Lower leg skin (tissue), 3 donors: ENCODE measurements around the gene TMCC3.

Experiments used
- POLR2A ChIP-seq, 2 donors: fragments of 450-650 bp; IDR thresholded peaks; one replicate each; pipeline ENCODE4 v1.6.1; 2016 to 2017; ENCODE audit warnings: antibody characterized with exemption in 2 of 2, mild to moderate bottlenecking in 1 of 2, moderate library complexity in 1 of 2
- TF ChIP-seq, protein P1 (sequence below), 3 donors: fragments of 450-650 bp; IDR thresholded peaks; one replicate each; pipeline ENCODE4 v1.5.1; 2016; ENCODE audit warnings: antibody characterized with exemption in 3 of 3, mild to moderate bottlenecking in 3 of 3, moderate library complexity in 2 of 3

DNA sequence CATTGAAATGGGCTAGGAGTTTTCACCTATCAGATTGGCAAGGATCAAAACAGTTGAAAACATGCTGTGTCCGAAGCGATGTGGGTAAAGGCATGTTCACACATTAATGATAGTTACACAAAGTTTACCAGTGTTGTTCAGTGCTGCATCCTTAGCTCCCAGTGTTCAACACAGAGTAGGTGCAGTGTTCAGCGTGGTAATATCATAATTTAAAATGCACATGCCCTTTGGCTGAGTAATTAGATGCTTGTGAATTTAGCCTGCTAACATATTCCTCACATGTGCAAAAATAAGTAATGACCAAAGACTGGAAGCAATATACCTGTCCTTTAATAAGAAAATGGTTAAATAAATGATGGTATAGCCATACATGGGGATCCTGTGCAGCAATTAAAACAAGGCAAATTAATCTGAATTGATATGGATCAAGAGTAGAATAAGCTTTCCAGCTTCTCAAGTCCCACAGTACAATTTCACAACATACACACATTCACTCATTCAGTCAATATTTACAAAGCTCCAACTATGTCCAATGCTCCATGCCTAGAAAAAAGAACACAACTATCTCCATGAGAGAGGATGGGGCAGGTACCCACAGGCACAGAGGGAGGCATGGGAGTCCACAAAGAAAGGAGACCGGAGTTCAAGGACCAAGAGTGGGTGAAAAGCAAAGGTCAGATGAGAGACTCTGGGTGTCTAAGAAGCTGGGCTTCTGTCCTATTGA, 12.8 kb downstream of the TMCC3 start:
- TF ChIP-seq, protein P1, sequence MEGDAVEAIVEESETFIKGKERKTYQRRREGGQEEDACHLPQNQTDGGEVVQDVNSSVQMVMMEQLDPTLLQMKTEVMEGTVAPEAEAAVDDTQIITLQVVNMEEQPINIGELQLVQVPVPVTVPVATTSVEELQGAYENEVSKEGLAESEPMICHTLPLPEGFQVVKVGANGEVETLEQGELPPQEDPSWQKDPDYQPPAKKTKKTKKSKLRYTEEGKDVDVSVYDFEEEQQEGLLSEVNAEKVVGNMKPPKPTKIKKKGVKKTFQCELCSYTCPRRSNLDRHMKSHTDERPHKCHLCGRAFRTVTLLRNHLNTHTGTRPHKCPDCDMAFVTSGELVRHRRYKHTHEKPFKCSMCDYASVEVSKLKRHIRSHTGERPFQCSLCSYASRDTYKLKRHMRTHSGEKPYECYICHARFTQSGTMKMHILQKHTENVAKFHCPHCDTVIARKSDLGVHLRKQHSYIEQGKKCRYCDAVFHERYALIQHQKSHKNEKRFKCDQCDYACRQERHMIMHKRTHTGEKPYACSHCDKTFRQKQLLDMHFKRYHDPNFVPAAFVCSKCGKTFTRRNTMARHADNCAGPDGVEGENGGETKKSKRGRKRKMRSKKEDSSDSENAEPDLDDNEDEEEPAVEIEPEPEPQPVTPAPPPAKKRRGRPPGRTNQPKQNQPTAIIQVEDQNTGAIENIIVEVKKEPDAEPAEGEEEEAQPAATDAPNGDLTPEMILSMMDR (IDR thresholded peaks at IDR 0.05): no peak
- TF ChIP-seq POLR2A (IDR thresholded peaks at IDR 0.05): no peak
